Measurements from ENCODE around the gene AOPEP. TPM values are rescaled to one million over a fixed set of nuclear protein-coding genes. Genes with fewer than 3 reads are reported as not detected.

The AOPEP gene
- total RNA-seq, 2 experiments from 2014 or later: 6.9 to 7.0 TPM

GRCh38 chr9:95036676-95037075, 310.2 kb downstream of the AOPEP start:
- Mint-ChIP-seq H3K27ac (no peak overlapping the region), H3K4me3 (no peak overlapping the region), H3K27me3 (no peaks in the 10 kb centered on the region), H3K4me1 (ENCODE audit: low read depth) (no peaks in the 10 kb centered on the region), H3K9me3 (no peaks in the 10 kb centered on the region), H3K36me3 (ENCODE audit: low read depth) (no peaks in the 10 kb centered on the region)
- no peak overlapping the region for H3K27ac ChIP-seq (ENCODE audit: low read depth in 1 of 2, low read length in 2 of 2)
- H3K4me1 ChIP-seq (ENCODE audit: insufficient read depth, low read length): no peaks in the 10 kb centered on the region
- ATAC-seq (ENCODE audit: poor library complexity): no peak
- no peaks in the 10 kb centered on the region for H3K9me3 ChIP-seq (ENCODE audit: control insufficient read depth in 1 of 2, insufficient read depth in 1 of 2, low read length in 2 of 2)
- no peaks in the 10 kb centered on the region for H3K36me3 ChIP-seq (ENCODE audit: insufficient read depth, low read length)
- no peak overlapping the region for H3K4me3 ChIP-seq (ENCODE audit: low read length)
- no peak for DNase-seq
- ChIA-PET POLR2A (no interaction called here), CTCF (no interaction called here)
- no peaks in the 10 kb centered on the region for H3K27me3 ChIP-seq (ENCODE audit: control insufficient read depth in 1 of 2, insufficient read depth in 2 of 2, low read length in 2 of 2)
- TF ChIP-seq CTCF (IDR thresholded peaks at IDR 0.05): no peak
- intact Hi-C loops (cut with DNase I, micrococcal nuclease): no loop called here

- CTCF ChIA-PET: no interaction called here
- no peaks in the 10 kb centered on the region for H3K4me1 ChIP-seq (ENCODE audit: insufficient read depth, low read length)
- POLR2A ChIA-PET: no interaction called here
- no peaks in the 10 kb centered on the region for H3K9me3 ChIP-seq (ENCODE audit: control insufficient read depth in 1 of 2, insufficient read depth in 1 of 2, low read length in 2 of 2)
- TF ChIP-seq CTCF (IDR thresholded peaks at IDR 0.05): no peak
- no peak overlapping the region for H3K27ac Mint-ChIP-seq
- DNase-seq (no peak), ATAC-seq (ENCODE audit: poor library complexity) (no peak)
- H3K4me3 ChIP-seq (ENCODE audit: low read length): no peak overlapping the region
- H3K27me3 ChIP-seq (ENCODE audit: control insufficient read depth in 1 of 2, insufficient read depth in 2 of 2, low read length in 2 of 2): no peaks in the 10 kb centered on the region
- intact Hi-C loops (cut with DNase I, micrococcal nuclease): no loop called here
- no peak overlapping the region for H3K4me3 Mint-ChIP-seq
- H3K36me3 ChIP-seq (ENCODE audit: insufficient read depth, low read length): no peaks in the 10 kb centered on the region
- no peaks in the 10 kb centered on the region for H3K27me3 Mint-ChIP-seq
- no peaks in the 10 kb centered on the region for H3K9me3 Mint-ChIP-seq
- H3K4me1 Mint-ChIP-seq (ENCODE audit: low read depth): no peaks in the 10 kb centered on the region
- no peaks in the 10 kb centered on the region for H3K36me3 Mint-ChIP-seq (ENCODE audit: low read depth)
- H3K27ac ChIP-seq (ENCODE audit: low read depth in 1 of 2, low read length in 2 of 2): no peak overlapping the region
Measured at GRCh38 chr9:95037789-95038521, 311.5 kb downstream of the AOPEP start.

GRCh38 chr9:95038666-95039065, 312.2 kb downstream of the AOPEP start:
- no peaks in the 10 kb centered on the region for H3K4me1 ChIP-seq (ENCODE audit: insufficient read depth, low read length)
- H3K36me3 ChIP-seq (ENCODE audit: insufficient read depth, low read length): no peaks in the 10 kb centered on the region
- Mint-ChIP-seq H3K9me3 (no peaks in the 10 kb centered on the region), H3K36me3 (ENCODE audit: low read depth) (no peaks in the 10 kb centered on the region), H3K27ac (no peak overlapping the region), H3K27me3 (no peaks in the 10 kb centered on the region), H3K4me3 (no peak overlapping the region), H3K4me1 (ENCODE audit: low read depth) (no peaks in the 10 kb centered on the region)
- H3K27ac ChIP-seq (ENCODE audit: low read depth in 1 of 2, low read length in 2 of 2): no peak overlapping the region
- ChIA-PET CTCF (no interaction called here), POLR2A (no interaction called here)
- no peak for DNase-seq
- ATAC-seq (ENCODE audit: poor library complexity): no peak
- no peaks in the 10 kb centered on the region for H3K27me3 ChIP-seq (ENCODE audit: control insufficient read depth in 1 of 2, insufficient read depth in 2 of 2, low read length in 2 of 2)
- no peak overlapping the region for H3K4me3 ChIP-seq (ENCODE audit: low read length)
- TF ChIP-seq CTCF (IDR thresholded peaks at IDR 0.05): no peak
- no peaks in the 10 kb centered on the region for H3K9me3 ChIP-seq (ENCODE audit: control insufficient read depth in 1 of 2, insufficient read depth in 1 of 2, low read length in 2 of 2)
- intact Hi-C loops (cut with DNase I, micrococcal nuclease): no loop called here

Data from CD4-positive, alpha-beta T cell (primary cell).